Measurements from ENCODE around the gene GPR153. TPM values are rescaled to one million over a fixed set of nuclear protein-coding genes. Genes with fewer than 3 reads are reported as not detected.

Gene GPR153
- total RNA-seq, 4 donors from 2014 or later: 3.3 to 162 (median 121) TPM

- DNase-seq: no peak
- peaks cover 0 to 36% (median 3%) of the 10 kb centered on the region in 4 donors for H3K4me1 ChIP-seq
- H3K27me3 ChIP-seq: no peaks in the 10 kb centered on the region
- H3K9me3 ChIP-seq: no peaks in the 10 kb centered on the region
- TF ChIP-seq POLR2A (IDR thresholded peaks at IDR 0.05) (no peak), CTCF (IDR thresholded peaks at IDR 0.05) (no peak)
- H3K27ac ChIP-seq: no peak overlapping the region
- H3K4me3 ChIP-seq: no peak overlapping the region
- no peaks in the 10 kb centered on the region for H3K36me3 ChIP-seq
These were observed 6.9 kb upstream of the GPR153 start for GRCh38 chr1:6267686-6268322.

DNA sequence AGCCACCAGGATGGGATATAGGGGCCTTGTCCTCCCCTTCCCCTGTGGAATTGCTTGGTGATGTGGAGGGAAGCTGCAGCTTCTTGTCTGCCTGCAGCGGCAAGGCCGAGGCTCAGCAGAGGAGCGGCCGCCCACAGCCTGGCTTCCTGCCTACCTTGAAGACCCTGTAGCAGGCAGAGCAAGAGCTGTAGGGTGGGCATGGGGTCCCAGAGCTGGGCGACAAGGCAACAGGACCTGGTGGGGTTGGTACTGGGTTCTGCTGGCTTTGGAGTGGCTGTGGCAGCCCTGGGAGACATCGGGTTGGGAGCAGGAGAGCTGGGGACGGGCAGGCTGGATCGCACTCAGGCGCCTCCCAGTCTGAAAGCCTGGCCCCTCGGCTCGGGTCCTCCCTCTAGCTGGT is 5.7 kb upstream of the GPR153 start:
- no peaks in the 10 kb centered on the region for H3K36me3 ChIP-seq
- DNase-seq: no peak
- TF ChIP-seq POLR2A (IDR thresholded peaks at IDR 0.05): no peak
- no peak for TF ChIP-seq CTCF (IDR thresholded peaks at IDR 0.05)
- peaks cover 0 to 27% (median 3%) of the 10 kb centered on the region in 4 donors for H3K4me1 ChIP-seq
- H3K4me3 ChIP-seq: no peak overlapping the region
- no peaks in the 10 kb centered on the region for H3K27me3 ChIP-seq
- H3K9me3 ChIP-seq: no peaks in the 10 kb centered on the region
- no peak overlapping the region for H3K27ac ChIP-seq

DNA sequence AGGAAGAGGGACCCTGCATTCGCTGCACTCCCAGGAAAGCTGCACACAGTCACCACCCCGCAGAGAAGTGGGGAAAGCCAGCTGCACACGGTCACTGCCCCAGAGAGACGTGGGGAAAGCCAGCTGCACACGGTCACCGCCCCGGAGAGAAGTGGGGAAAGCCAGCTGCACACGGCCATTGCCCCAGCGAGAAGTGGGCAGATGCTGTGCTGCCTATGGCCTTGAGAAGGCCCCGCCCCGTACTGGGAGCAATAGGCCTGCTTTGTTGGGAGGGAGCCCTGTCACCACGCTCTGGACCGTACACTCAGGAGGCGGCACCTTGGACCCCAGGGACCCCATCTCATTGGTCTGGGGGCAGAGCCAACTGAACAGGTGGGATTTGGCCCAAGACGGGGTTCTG is 4.3 kb upstream of the GPR153 start:
- Histone ChIP-seq H3K4me3 (no peak overlapping the region), H3K4me1 (peaks cover 0 to 17% (median 8%) of the 10 kb centered on the region in 4 donors), H3K9me3 (no peaks in the 10 kb centered on the region), H3K27me3 (no peaks in the 10 kb centered on the region), H3K27ac (no peak overlapping the region), H3K36me3 (no peaks in the 10 kb centered on the region)
- DNase-seq: no peak
- TF ChIP-seq CTCF (IDR thresholded peaks at IDR 0.05): no peak
- no peak for TF ChIP-seq POLR2A (IDR thresholded peaks at IDR 0.05)

DNA sequence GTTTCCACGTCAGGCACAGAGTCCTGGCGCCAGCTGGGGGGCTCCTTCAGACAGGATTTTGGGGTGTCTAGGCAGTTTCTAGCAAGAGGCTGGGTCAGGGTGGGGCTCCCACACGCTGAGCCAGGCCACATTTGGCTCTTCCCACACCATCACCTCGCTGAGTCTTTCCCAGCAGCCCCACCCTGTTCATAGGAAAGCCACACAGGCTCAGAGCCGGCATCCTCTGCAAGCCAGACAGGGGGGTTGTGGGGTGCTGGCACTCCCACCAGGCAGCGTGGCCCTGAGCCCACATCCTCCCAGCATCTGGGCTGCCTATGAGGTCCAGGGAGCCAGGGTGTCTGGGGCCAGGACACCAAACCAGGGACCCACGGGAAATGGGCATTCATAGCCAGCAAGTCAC is 2.8 kb upstream of the GPR153 start:
- no peak for DNase-seq
- Histone ChIP-seq H3K27me3 (no peaks in the 10 kb centered on the region), H3K27ac (no peak overlapping the region), H3K36me3 (no peaks in the 10 kb centered on the region), H3K9me3 (no peaks in the 10 kb centered on the region), H3K4me3 (no peak overlapping the region), H3K4me1 (peaks cover 2 to 20% (median 11%) of the 10 kb centered on the region in 4 donors)
- TF ChIP-seq POLR2A (IDR thresholded peaks at IDR 0.05) (no peak), CTCF (IDR thresholded peaks at IDR 0.05) (no peak)

GRCh38 chr1:6262555-6263420 is 1.9 kb upstream of the GPR153 start:
- H3K4me1 ChIP-seq: peaks cover 2 to 23% (median 11%) of the 10 kb centered on the region in 4 donors
- no peaks in the 10 kb centered on the region for H3K27me3 ChIP-seq
- H3K36me3 ChIP-seq: no peaks in the 10 kb centered on the region
- peak overlapping the region in 2 of 4 donors; percentile 25 to 42 for H3K27ac ChIP-seq
- DNase-seq: no peak
- no peak overlapping the region for H3K4me3 ChIP-seq
- H3K9me3 ChIP-seq: no peaks in the 10 kb centered on the region
- TF ChIP-seq CTCF (IDR thresholded peaks at IDR 0.05) (no peak), POLR2A (IDR thresholded peaks at IDR 0.05) (no peak)

Measured in Peyer's patch (tissue), 4 donors.